ENCODE results near the gene ANAPC4. TPM values are rescaled to one million over a fixed set of nuclear protein-coding genes. Genes with fewer than 3 reads are reported as not detected.
A peak's percentile ranks its signal among the peaks of the same experiment; 100 is the strongest.

Gene ANAPC4
- total RNA-seq, 2 donors from 2014 or later: 41.7 to 46.4 TPM

- Histone ChIP-seq H3K9me3 (ENCODE audit: control insufficient read depth, low read length) (peaks cover 4% of the 10 kb centered on the region), H3K27ac (ENCODE audit: low read depth, low read length) (no peak overlapping the region), H3K4me1 (ENCODE audit: control insufficient read depth, insufficient read depth, low read length) (no peaks in the 10 kb centered on the region), H3K36me3 (ENCODE audit: control insufficient read depth, insufficient read depth, low read length) (no peaks in the 10 kb centered on the region), H3K9ac (ENCODE audit: extremely low read depth, low read length, poor library complexity, severe bottlenecking) (no peak overlapping the region), H3K27me3 (ENCODE audit: control insufficient read depth, insufficient read depth, low read length, poor library complexity, severe bottlenecking) (no peaks in the 10 kb centered on the region), H3K4me3 (ENCODE audit: low read length) (no peak overlapping the region)
- 80 to 87% methylated on average over 2 to 5 of the region's 5 CpGs for WGBS, 2 experiments (ENCODE audit: insufficient coverage in 1 of 2, insufficient read length in 1 of 2)
- H3K27me3 Mint-ChIP-seq (ENCODE audit: insufficient read depth): no peaks in the 10 kb centered on the region
- H3K4me3 Mint-ChIP-seq: no peak overlapping the region
- H3K9me3 Mint-ChIP-seq: peaks cover 2% of the 10 kb centered on the region
- TF ChIP-seq CTCF (conservative IDR thresholded peaks at IDR 0.05): no peak
- DNase-seq: no peak
- H3K27ac Mint-ChIP-seq: peak overlapping the region; percentile 32
- no peaks in the 10 kb centered on the region for H3K4me1 Mint-ChIP-seq
- peaks cover 1% of the 10 kb centered on the region for H3K36me3 Mint-ChIP-seq (ENCODE audit: low read depth)
Measured at GRCh38 chr4:25430630-25431029, 53.6 kb downstream of the ANAPC4 start.

- no peak for TF ChIP-seq CTCF (conservative IDR thresholded peaks at IDR 0.05)
- H3K27me3 Mint-ChIP-seq (ENCODE audit: insufficient read depth): no peaks in the 10 kb centered on the region
- H3K4me1 ChIP-seq (ENCODE audit: control insufficient read depth, insufficient read depth, low read length): no peaks in the 10 kb centered on the region
- peaks cover 1% of the 10 kb centered on the region for H3K36me3 Mint-ChIP-seq (ENCODE audit: low read depth)
- H3K27ac ChIP-seq (ENCODE audit: low read depth, low read length): no peak overlapping the region
- H3K4me3 ChIP-seq (ENCODE audit: low read length): no peak overlapping the region
- 91 to 95% methylated on average over 14 of the region's 14 CpGs for WGBS, 2 experiments (ENCODE audit: insufficient coverage in 1 of 2, insufficient read length in 1 of 2)
- no peak overlapping the region for H3K9ac ChIP-seq (ENCODE audit: extremely low read depth, low read length, poor library complexity, severe bottlenecking)
- peaks cover 4% of the 10 kb centered on the region for H3K9me3 ChIP-seq (ENCODE audit: control insufficient read depth, low read length)
- H3K4me1 Mint-ChIP-seq: no peaks in the 10 kb centered on the region
- H3K9me3 Mint-ChIP-seq: peaks cover 4% of the 10 kb centered on the region
- no peak overlapping the region for H3K4me3 Mint-ChIP-seq
- no peaks in the 10 kb centered on the region for H3K36me3 ChIP-seq (ENCODE audit: control insufficient read depth, insufficient read depth, low read length)
- DNase-seq: no peak
- no peaks in the 10 kb centered on the region for H3K27me3 ChIP-seq (ENCODE audit: control insufficient read depth, insufficient read depth, low read length, poor library complexity, severe bottlenecking)
- no peak overlapping the region for H3K27ac Mint-ChIP-seq
Measured at GRCh38 chr4:25433966-25434827, 57.1 kb downstream of the ANAPC4 start.

DNA sequence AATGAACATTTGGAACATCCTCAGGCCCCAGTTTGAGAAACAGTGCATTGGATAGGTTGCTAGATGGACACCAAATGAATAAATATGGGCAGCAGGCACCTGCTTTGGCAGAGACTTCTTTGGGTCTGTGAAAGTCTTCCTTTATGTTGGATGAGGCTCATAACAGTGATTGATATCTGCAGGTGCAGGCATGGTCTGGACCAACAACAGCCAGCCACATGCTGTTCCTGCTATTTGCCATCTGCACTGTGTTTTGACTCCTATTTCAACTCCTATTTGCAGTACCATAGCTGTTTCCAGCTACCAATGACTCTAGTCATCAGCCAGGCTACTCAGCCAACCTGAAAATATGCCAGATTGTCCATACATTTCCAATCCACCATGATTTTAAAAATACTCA is 60.9 kb downstream of the ANAPC4 start:
- no peak overlapping the region for H3K9ac ChIP-seq (ENCODE audit: extremely low read depth, low read length, poor library complexity, severe bottlenecking)
- H3K36me3 ChIP-seq (ENCODE audit: control insufficient read depth, insufficient read depth, low read length): no peaks in the 10 kb centered on the region
- no peak overlapping the region for H3K4me3 Mint-ChIP-seq
- no peak overlapping the region for H3K4me3 ChIP-seq (ENCODE audit: low read length)
- H3K27me3 Mint-ChIP-seq (ENCODE audit: insufficient read depth): no peaks in the 10 kb centered on the region
- no peak overlapping the region for H3K27ac ChIP-seq (ENCODE audit: low read depth, low read length)
- peaks cover 7% of the 10 kb centered on the region for H3K9me3 Mint-ChIP-seq
- peaks cover under 1% of the 10 kb centered on the region for H3K9me3 ChIP-seq (ENCODE audit: control insufficient read depth, low read length)
- H3K36me3 Mint-ChIP-seq (ENCODE audit: low read depth): peaks cover 1% of the 10 kb centered on the region
- no peak overlapping the region for H3K27ac Mint-ChIP-seq
- TF ChIP-seq CTCF (conservative IDR thresholded peaks at IDR 0.05): no peak
- no peaks in the 10 kb centered on the region for H3K27me3 ChIP-seq (ENCODE audit: control insufficient read depth, insufficient read depth, low read length, poor library complexity, severe bottlenecking)
- DNase-seq: no peak
- peaks cover 4% of the 10 kb centered on the region for H3K4me1 ChIP-seq (ENCODE audit: control insufficient read depth, insufficient read depth, low read length)
- H3K4me1 Mint-ChIP-seq: peaks cover 4% of the 10 kb centered on the region
